Left ventricle myocardium inferior (tissue), 1 donor: ENCODE results near the gene DPCD. TPM values are rescaled to one million over a fixed set of nuclear protein-coding genes. Genes with fewer than 3 reads are reported as not detected.
A peak's percentile ranks its signal among the peaks of the same experiment; 100 is the strongest.

Source experiments
- DNase-seq: peaks from one replicate; pipeline ENCODE4 v3.0.0-alpha.2; 2020
- H3K27ac ChIP-seq: fragments of 200-600 bp; replicated peaks from 2 replicates; pipeline ENCODE4 v1.8.0; 2021
- H3K27me3 ChIP-seq: fragments of 200-600 bp; 2 replicates; pipeline ENCODE4 v1.8.0; 2021; ENCODE audit warnings: low read depth
- H3K36me3 ChIP-seq: fragments of 200-600 bp; 2 replicates; pipeline ENCODE4 v1.8.0; 2021
- H3K4me1 ChIP-seq: fragments of 200-600 bp; 2 replicates; pipeline ENCODE4 v1.8.0; 2021
- H3K4me3 ChIP-seq: fragments of 200-600 bp; 2 replicates; pipeline ENCODE4 v1.8.0; 2021; ENCODE audit warnings: mild to moderate bottlenecking, moderate library complexity
- H3K9me3 ChIP-seq: fragments of 200-600 bp; replicated peaks from 2 replicates; pipeline ENCODE4 v1.8.0; 2021
- CTCF ChIP-seq: fragments of 200-600 bp; IDR thresholded peaks from 2 replicates; pipeline ENCODE4 v1.8.0; 2021; ENCODE audit warnings: antibody characterized with exemption, mild to moderate bottlenecking, borderline replicate concordance
- intact Hi-C: fragments of 100-400 bp; cut with micrococcal nuclease; formaldehyde crosslinking; loops from one replicate; pipeline ENCODE4 v1.11.0; 2022
- long read RNA-seq: library from polyadenylated mRNA; unstranded; transcript quantifications from one replicate; pipeline ENCODE4 v2.0.0, GENCODE V29; 2021
- total RNA-seq: library from RNA; stranded (reverse); fragmentation: NEBNext Ultra II Directional; extraction: Animal tissue kit (Norgen Biotek cat#: 25700); gene quantifications from one replicate; pipeline ENCODE4 v1.2.1, GENCODE V29; 2021
- donor health status: DM: no; HTN: yes; CAD: no; lungs with severe emphysema.

Gene DPCD
- 24.0 TPM for total RNA-seq
- long read RNA-seq, transcript DPCD-202 (6 exons, 858 nt) = major isoform, 18 of 22 reads
- long read RNA-seq, partial matches to known transcripts = 0 of 22 reads
- long read RNA-seq, other reads (novel, unspliced or antisense) = 4 of 22 reads

DNA sequence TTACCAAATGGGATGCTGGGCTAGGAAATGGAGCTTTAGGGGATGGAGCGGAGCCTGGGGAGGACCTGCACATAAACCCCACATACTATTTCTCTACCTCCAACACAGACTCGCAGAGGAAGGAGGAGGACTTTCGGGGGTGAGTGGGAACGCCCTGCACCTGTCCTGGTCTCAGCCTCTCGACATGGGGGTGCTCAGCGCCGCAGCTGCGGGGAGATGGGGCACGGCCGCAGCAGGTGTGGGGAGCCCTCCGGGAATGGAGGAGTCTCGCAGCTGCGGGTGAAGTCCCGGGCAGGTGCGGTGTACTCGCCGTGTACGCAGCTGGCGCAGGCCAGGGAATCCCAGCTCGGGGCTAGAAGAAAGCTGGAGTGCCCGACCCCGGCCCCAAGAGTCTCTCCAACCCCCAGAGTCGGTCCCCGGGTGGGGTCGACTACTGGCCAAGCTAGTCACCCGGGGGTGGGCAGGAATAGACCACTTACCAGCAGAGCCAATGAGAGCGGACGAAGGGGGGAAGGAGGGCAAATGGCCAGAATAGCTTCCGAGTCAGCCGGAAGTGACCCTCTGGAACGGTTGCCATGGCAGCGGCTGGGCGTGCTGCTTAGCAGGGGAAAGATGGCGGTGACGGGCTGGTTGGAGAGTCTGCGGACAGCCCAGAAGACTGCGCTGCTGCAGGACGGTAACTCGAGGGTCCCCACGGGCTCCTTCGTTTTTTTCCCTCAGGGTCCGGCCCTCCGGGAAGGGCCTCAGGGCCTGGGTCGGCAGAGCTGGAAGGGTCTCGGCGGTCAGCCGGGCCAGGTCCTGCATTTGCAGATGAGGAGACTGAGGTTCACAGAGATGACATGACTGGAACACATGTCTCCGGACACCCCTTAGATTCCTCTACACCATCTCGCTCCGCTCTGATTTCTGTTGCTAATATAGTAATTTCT is at the start of gene DPCD, which contains the start of gene POLL:
Gene DPCD (plus strand): TSS at position 597 of the 929 bp plus-strand sequence. CDS start 16 bp downstream, at position 613.
Gene POLL (minus strand): TSS at position 533 of the 929 bp plus-strand sequence. CDS start 897 bp downstream, outside the sequence.
- DNase-seq = peak; percentile 98
- H3K4me3 ChIP-seq = peak within 1 kb of the TSS; percentile 98
- peaks cover 31% of the 10 kb centered on the region for H3K4me1 ChIP-seq
- H3K9me3 ChIP-seq = no peaks in the 10 kb centered on the region
- TF ChIP-seq CTCF = no peak
- H3K27me3 ChIP-seq = no peaks in the 10 kb centered on the region
- intact Hi-C loops = no loop called here
- peaks cover 20% of the 10 kb centered on the region for H3K36me3 ChIP-seq
- H3K27ac ChIP-seq = peak within 1 kb of the TSS; percentile 84

- Histone ChIP-seq H3K36me3 (peaks cover 62% of the 10 kb centered on the region), H3K4me1 (peaks cover 3% of the 10 kb centered on the region), H3K27me3 (no peaks in the 10 kb centered on the region), H3K9me3 (no peaks in the 10 kb centered on the region), H3K4me3 (no peak overlapping the region), H3K27ac (no peak overlapping the region)
- TF ChIP-seq CTCF = no peak
- DNase-seq = no peak
- intact Hi-C loops = no loop called here
Measured at GRCh38 chr10:101538446-101538845, 49.7 kb upstream of the DPCD start.

DNA sequence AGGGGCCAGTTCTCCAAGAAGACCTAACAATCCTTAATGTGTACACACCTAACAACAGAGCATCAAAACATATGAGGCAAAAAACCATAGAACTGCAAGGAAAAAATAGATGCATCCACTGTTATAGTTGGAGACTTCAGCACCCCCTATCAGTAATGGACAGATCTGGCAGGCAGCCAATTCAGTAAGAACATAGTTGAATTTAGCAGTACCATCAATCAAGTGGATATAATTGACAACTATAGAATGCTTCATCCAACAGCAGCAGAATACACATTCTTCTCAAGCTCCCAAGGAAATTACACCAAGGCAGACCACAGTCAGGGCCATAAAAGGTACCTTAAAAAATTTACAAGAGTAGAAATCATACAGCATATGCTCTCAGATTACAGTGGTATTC is 42.2 kb upstream of the DPCD start:
- Histone ChIP-seq H3K27ac (no peak overlapping the region), H3K36me3 (peaks cover 19% of the 10 kb centered on the region), H3K9me3 (no peaks in the 10 kb centered on the region), H3K4me3 (no peak overlapping the region), H3K27me3 (no peaks in the 10 kb centered on the region), H3K4me1 (peaks cover 16% of the 10 kb centered on the region)
- DNase-seq = no peak
- TF ChIP-seq CTCF = no peak
- intact Hi-C loops = no loop called here

GRCh38 chr10:101550965-101551364 is 37.2 kb upstream of the DPCD start:
- peaks cover 16% of the 10 kb centered on the region for H3K4me1 ChIP-seq
- no peak for TF ChIP-seq CTCF
- H3K36me3 ChIP-seq = peaks cover 43% of the 10 kb centered on the region
- H3K27ac ChIP-seq = no peak overlapping the region
- DNase-seq = no peak
- no peaks in the 10 kb centered on the region for H3K27me3 ChIP-seq
- no peaks in the 10 kb centered on the region for H3K9me3 ChIP-seq
- no peak overlapping the region for H3K4me3 ChIP-seq
- intact Hi-C loops = no loop called here

GRCh38 chr10:101552442-101552841 is 35.7 kb upstream of the DPCD start:
- H3K27me3 ChIP-seq = no peaks in the 10 kb centered on the region
- no peak for DNase-seq
- peaks cover 43% of the 10 kb centered on the region for H3K36me3 ChIP-seq
- H3K4me1 ChIP-seq = peaks cover 16% of the 10 kb centered on the region
- no peaks in the 10 kb centered on the region for H3K9me3 ChIP-seq
- H3K27ac ChIP-seq = no peak overlapping the region
- no peak for TF ChIP-seq CTCF
- intact Hi-C loops = no loop called here
- H3K4me3 ChIP-seq = no peak overlapping the region
